Gastrocnemius medialis (tissue), 4 donors: ENCODE results near the gene GMNC.

Experiments
- POLR2A ChIP-seq, 2 donors: fragments of 450-650 bp; IDR thresholded peaks; one replicate each; pipeline ENCODE4 v1.6.1; 2017; ENCODE audit warnings: antibody characterized with exemption in 2 of 2, mild to moderate bottlenecking in 2 of 2, moderate library complexity in 2 of 2
- TF ChIP-seq, protein P1 (sequence below), 5 experiments: fragments of 450-650 bp in 3 of 5; fragments of 200-600 bp in 2 of 5; sonication (generic) in 2 of 5; IDR thresholded peaks in 4 of 5; conservative IDR thresholded peaks in 1 of 5; 1 replicate in 4 of 5; 2 replicates in 1 of 5; pipeline ENCODE4 v1.5.1; 2016 to 2019; ENCODE audit warnings: antibody characterized with exemption in 5 of 5, mild to moderate bottlenecking in 3 of 5, moderate library complexity in 3 of 5

DNA sequence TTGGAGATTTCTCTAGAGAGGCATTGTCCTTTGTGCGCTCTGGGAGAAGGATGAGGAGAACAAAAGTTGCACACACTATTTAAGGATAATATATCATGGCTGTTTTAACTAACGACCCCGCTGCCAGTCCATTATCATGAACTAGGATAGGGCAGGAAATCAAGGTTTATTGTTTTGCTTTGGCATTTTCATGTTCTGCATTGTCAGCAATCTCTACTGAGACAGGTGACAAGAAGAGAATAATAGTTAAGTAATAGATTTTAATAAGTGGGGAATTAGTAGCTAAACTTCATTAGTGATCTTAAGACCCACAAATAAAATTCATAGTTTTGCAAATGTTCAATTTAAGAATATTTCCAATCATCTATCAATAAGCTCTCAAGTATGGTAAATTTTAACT lies 20.6 kb upstream of the GMNC start:
- TF ChIP-seq, protein P1, sequence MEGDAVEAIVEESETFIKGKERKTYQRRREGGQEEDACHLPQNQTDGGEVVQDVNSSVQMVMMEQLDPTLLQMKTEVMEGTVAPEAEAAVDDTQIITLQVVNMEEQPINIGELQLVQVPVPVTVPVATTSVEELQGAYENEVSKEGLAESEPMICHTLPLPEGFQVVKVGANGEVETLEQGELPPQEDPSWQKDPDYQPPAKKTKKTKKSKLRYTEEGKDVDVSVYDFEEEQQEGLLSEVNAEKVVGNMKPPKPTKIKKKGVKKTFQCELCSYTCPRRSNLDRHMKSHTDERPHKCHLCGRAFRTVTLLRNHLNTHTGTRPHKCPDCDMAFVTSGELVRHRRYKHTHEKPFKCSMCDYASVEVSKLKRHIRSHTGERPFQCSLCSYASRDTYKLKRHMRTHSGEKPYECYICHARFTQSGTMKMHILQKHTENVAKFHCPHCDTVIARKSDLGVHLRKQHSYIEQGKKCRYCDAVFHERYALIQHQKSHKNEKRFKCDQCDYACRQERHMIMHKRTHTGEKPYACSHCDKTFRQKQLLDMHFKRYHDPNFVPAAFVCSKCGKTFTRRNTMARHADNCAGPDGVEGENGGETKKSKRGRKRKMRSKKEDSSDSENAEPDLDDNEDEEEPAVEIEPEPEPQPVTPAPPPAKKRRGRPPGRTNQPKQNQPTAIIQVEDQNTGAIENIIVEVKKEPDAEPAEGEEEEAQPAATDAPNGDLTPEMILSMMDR (IDR thresholded peaks at IDR 0.05 in 4 of 5, conservative IDR thresholded peaks at IDR 0.05 in 1 of 5): no peak
- no peak for TF ChIP-seq POLR2A (IDR thresholded peaks at IDR 0.05)
